Testis (tissue), 3 donors: ENCODE results near the gene PLCXD1. TPM values are rescaled to one million over a fixed set of nuclear protein-coding genes. Genes with fewer than 3 reads are reported as not detected.

Experiments
- DNase-seq: peaks from one replicate; pipeline ENCODE4 v3.0.0-alpha.2; 2019
- H3K27ac ChIP-seq, 2 donors: fragments of 200-600 bp; sonication (generic); one replicate each; pipeline ENCODE4 v1.5.1; 2019
- H3K27me3 ChIP-seq: fragments of 200-600 bp; sonication (generic); one replicate; pipeline ENCODE4 v1.5.1; 2019
- H3K36me3 ChIP-seq: fragments of 200-600 bp; sonication (generic); one replicate; pipeline ENCODE4 v1.5.1; 2017; ENCODE audit warnings: low read depth; ENCODE audit errors: missing control alignments
- H3K4me1 ChIP-seq: fragments of 200-600 bp; sonication (generic); one replicate; pipeline ENCODE4 v1.5.1; 2019
- H3K4me3 ChIP-seq, 2 donors: fragments of 200-600 bp; sonication (generic); one replicate each; pipeline ENCODE4 v1.5.1; 2017 to 2019
- H3K9me3 ChIP-seq: fragments of 200-600 bp; sonication (generic); one replicate; pipeline ENCODE4 v1.5.1; 2017
- CTCF ChIP-seq, 3 experiments: fragments of 450-650 bp in 2 of 3; fragments of 200-600 bp in 1 of 3; sonication (generic) in 1 of 3; IDR thresholded peaks; one replicate each; pipeline ENCODE4 v1.5.1; 2016 to 2019; ENCODE audit warnings: antibody characterized with exemption in 3 of 3, mild to moderate bottlenecking in 2 of 3, moderate library complexity in 1 of 3
- POLR2A ChIP-seq: fragments of 450-650 bp; IDR thresholded peaks from one replicate; pipeline ENCODE4 v1.6.1; 2017; ENCODE audit warnings: antibody characterized with exemption, mild to moderate bottlenecking, moderate library complexity
- WGBS, 2 donors: methylation state at CpG; one replicate each; pipeline ENCODE4 v1.1.5; 2018; 5-methylcytosine and 5-hydroxymethylcytosine counted together
- intact Hi-C: fragments of 100-400 bp; cut with DNase I; formaldehyde crosslinking; loops from one replicate; pipeline ENCODE4 v1.15.1; 2023; ENCODE audit warnings: low total_unique reads
- polyA plus RNA-seq: library from polyadenylated mRNA; stranded (reverse); fragments of 350-450 nt; fragmentation: Illumina TruSeq; extraction: RNeasy Lipid Tissue Mini Kit (QIAGEN cat#74804); gene quantifications from one replicate; pipeline ENCODE4 v1.2.3, GENCODE V29; 2014; ENCODE audit warnings: low read depth, low replicate concordance; ENCODE audit not compliant: insufficient read depth
- total RNA-seq, 2 donors: library from RNA; depleted of rRNA; stranded (reverse); fragments of >200 nt; gene quantifications; one replicate each; pipeline ENCODE4 v1.2.3, GENCODE V29; 2016

Gene PLCXD1
- total and polyA plus RNA-seq, 3 donors from 2014 or later: 14.6 to 24.0 (median 15.7) TPM

- H3K27me3 ChIP-seq: no peaks in the 10 kb centered on the region
- TF ChIP-seq CTCF (IDR thresholded peaks at IDR 0.05) (no peak), POLR2A (no peak)
- H3K4me1 ChIP-seq: peaks cover 6% of the 10 kb centered on the region
- H3K4me3 ChIP-seq: no peak overlapping the region
- no peak for DNase-seq
- intact Hi-C loops: no loop called here
- no peak overlapping the region for H3K27ac ChIP-seq
- H3K9me3 ChIP-seq: no peaks in the 10 kb centered on the region
- WGBS, 2 donors: 96 to 98% methylated on average over 39 of the region's 39 CpGs
- H3K36me3 ChIP-seq: no peaks in the 10 kb centered on the region
Measured at GRCh38 chrX:352582-353314, 71.6 kb downstream of the PLCXD1 start.

Other genes starting within 250 kb of the PLCXD1 start
- gene GTPBP6, start 37.4 kb downstream of the PLCXD1 start, total RNA-seq: 10 to 100 TPM; 43.8 to 74.3 TPM
- 38.0 TPM for gene GTPBP6, start 37.4 kb downstream of the PLCXD1 start, polyA plus RNA-seq
- gene PPP2R3B, start 105.5 kb downstream of the PLCXD1 start, total RNA-seq: 100 to 1,000 TPM in 1 of 2 donors, 10 to 100 TPM in 1; 89.6 to 108 TPM
- 28.3 TPM for gene PPP2R3B, start 105.5 kb downstream of the PLCXD1 start, polyA plus RNA-seq